ENCODE results near the gene HLA-DMB. TPM values are rescaled to one million over a fixed set of nuclear protein-coding genes. Genes with fewer than 3 reads are reported as not detected.
"Not testable (repeated sequence)": the region's sequence is repeated elsewhere in the genome, so short reads cannot be mapped to it uniquely, and the experiment has no call there.

The HLA-DMB gene
- total and polyA plus RNA-seq, 3 experiments from 2014 or later, result 4.3 to 25.6 (median 5.3) TPM

GRCh38 chr6:32942555-32943123, 1.8 kb upstream of the HLA-DMB start:
- Mint-ChIP-seq H3K27ac (peak overlapping the region in 7 of 8 donors; percentile 32 to 98 (median 69)), H3K4me3 (peak overlapping the region in 3 of 7 donors; percentile 32 to 95 (median 59)), H3K36me3 (peaks cover 0 to 10% (median 0%) of the 10 kb centered on the region in 3 donors), H3K4me1 (peaks cover 59 to 80% (median 79%) of the 10 kb centered on the region in 3 donors)
- POLR2A ChIA-PET, result interaction anchor here (0.7 to 7.4 kb wide), 6 partner anchors 8 to 99 kb away, joined by 3 to 107 read pairs (median 6); partner anchors contain the start of genes BRD2, HLA-DMA, PSMB8 and PSMB9
- not testable (repeated sequence) for DNase-seq; H3K27ac ChIP-seq (ENCODE audit: low read depth, low read length); H3K9me3 ChIP-seq (ENCODE audit: low read length); H3K27me3 Mint-ChIP-seq; H3K36me3 ChIP-seq (ENCODE audit: insufficient read depth, low read length); H3K27me3 ChIP-seq (ENCODE audit: insufficient read depth, low read length, poor library complexity, severe bottlenecking); H3K4me3 ChIP-seq (ENCODE audit: low read length); H3K9me3 Mint-ChIP-seq
- CTCF ChIA-PET, result interaction anchor here (1.6 to 7.5 kb wide), 8 partner anchors 9 to 104 kb away, joined by 5 to 90 read pairs (median 17); partner anchors contain the start of genes BRD2, HLA-DMA and TAP2
- H3K4me1 ChIP-seq (ENCODE audit: insufficient read depth, low read length), result peaks cover 59% of the 10 kb centered on the region

- peaks cover 57 to 72% (median 66%) of the 10 kb centered on the region in 3 donors for H3K4me1 Mint-ChIP-seq
- Histone ChIP-seq H3K36me3 (ENCODE audit: insufficient read depth, low read length) (no peaks in the 10 kb centered on the region), H3K4me1 (ENCODE audit: insufficient read depth, low read length) (peaks cover 59% of the 10 kb centered on the region), H3K27me3 (ENCODE audit: insufficient read depth, low read length, poor library complexity, severe bottlenecking) (no peaks in the 10 kb centered on the region), H3K9me3 (ENCODE audit: low read length) (no peaks in the 10 kb centered on the region), H3K27ac (ENCODE audit: low read depth, low read length) (peak overlapping the region; percentile 73), H3K4me3 (ENCODE audit: low read length) (peak overlapping the region; percentile 73)
- H3K36me3 Mint-ChIP-seq, result peaks cover 4 to 20% (median 4%) of the 10 kb centered on the region in 3 donors
- peak overlapping the region; percentile 88 to 97 (median 95) for H3K4me3 Mint-ChIP-seq
- ChIA-PET POLR2A (interaction anchor here (0.6 to 7.4 kb wide), 10 partner anchors 9 to 104 kb away, joined by 3 to 107 read pairs (median 4); partner anchors contain the start of genes BRD2 and HLA-DMA), CTCF (interaction anchor here (0.8 to 7.5 kb wide), 15 partner anchors 8 to 103 kb away, joined by 3 to 90 read pairs (median 5); partner anchors contain the start of genes BRD2, HLA-DMA and TAP2)
- peak; percentile 39 to 71 (median 56) for DNase-seq
- no peaks in the 10 kb centered on the region for H3K9me3 Mint-ChIP-seq
- H3K27me3 Mint-ChIP-seq, result peaks cover 0 to 1% of the 10 kb centered on the region in 2 donors
- H3K27ac Mint-ChIP-seq, result peak overlapping the region; percentile 94 to 99 (median 98)
Measured at GRCh38 chr6:32941214-32941768, 463 bp upstream of the HLA-DMB start.

GRCh38 chr6:32938494-32938893, 2.3 kb downstream of the HLA-DMB start:
- peaks cover 7 to 27% (median 9%) of the 10 kb centered on the region in 3 donors for H3K36me3 Mint-ChIP-seq
- H3K27ac ChIP-seq (ENCODE audit: low read depth, low read length), result no peak overlapping the region

GRCh38 chr6:32937230-32937633, 3.6 kb downstream of the HLA-DMB start:
- Mint-ChIP-seq H3K36me3 (peaks cover 7 to 27% (median 9%) of the 10 kb centered on the region in 3 donors), H3K4me3 (no peak overlapping the region), H3K27ac (peak overlapping the region in 1 of 8 donors; percentile 13), H3K27me3 (peaks cover 0 to 1% of the 10 kb centered on the region in 2 donors), H3K4me1 (peaks cover 31 to 41% (median 36%) of the 10 kb centered on the region in 3 donors), H3K9me3 (no peaks in the 10 kb centered on the region)
- Histone ChIP-seq H3K4me1 (ENCODE audit: insufficient read depth, low read length) (peaks cover 23% of the 10 kb centered on the region), H3K9me3 (ENCODE audit: low read length) (no peaks in the 10 kb centered on the region), H3K36me3 (ENCODE audit: insufficient read depth, low read length) (no peaks in the 10 kb centered on the region), H3K27ac (ENCODE audit: low read depth, low read length) (no peak overlapping the region), H3K27me3 (ENCODE audit: insufficient read depth, low read length, poor library complexity, severe bottlenecking) (no peaks in the 10 kb centered on the region), H3K4me3 (ENCODE audit: low read length) (no peak overlapping the region)
- ChIA-PET CTCF (interaction anchor here (0.9 to 7.1 kb wide), 3 partner anchors 16 to 50 kb away, joined by 3 to 162 read pairs (median 4); partner anchors contain the start of gene HLA-DMA), POLR2A (no interaction called here)
- DNase-seq, result no peak

More at GRCh38 chr6:32938494-32938893, 2.3 kb downstream of the HLA-DMB start:
- H3K9me3 Mint-ChIP-seq, result no peaks in the 10 kb centered on the region
- peaks cover 41 to 52% (median 47%) of the 10 kb centered on the region in 3 donors for H3K4me1 Mint-ChIP-seq
- Histone ChIP-seq H3K27me3 (ENCODE audit: insufficient read depth, low read length, poor library complexity, severe bottlenecking) (no peaks in the 10 kb centered on the region), H3K4me3 (ENCODE audit: low read length) (no peak overlapping the region), H3K9me3 (ENCODE audit: low read length) (no peaks in the 10 kb centered on the region), H3K4me1 (ENCODE audit: insufficient read depth, low read length) (peaks cover 36% of the 10 kb centered on the region), H3K36me3 (ENCODE audit: insufficient read depth, low read length) (no peaks in the 10 kb centered on the region)
- DNase-seq, result no peak
- H3K27me3 Mint-ChIP-seq, result peaks cover 0 to 1% of the 10 kb centered on the region in 2 donors
- H3K27ac Mint-ChIP-seq, result no peak overlapping the region
- peak overlapping the region in 1 of 7 donors; percentile 44 for H3K4me3 Mint-ChIP-seq
- CTCF ChIA-PET, result interaction anchor here (0.9 to 7.5 kb wide), 4 partner anchors 16 to 49 kb away, joined by 3 to 162 read pairs (median 48); partner anchors contain the start of gene HLA-DMA
- POLR2A ChIA-PET, result interaction anchor here (7.4 kb wide), 1 partner anchor 32 kb away, joined by 107 read pairs; the partner anchor contains the start of gene BRD2

- Histone ChIP-seq H3K27me3 (ENCODE audit: insufficient read depth, low read length, poor library complexity, severe bottlenecking) (no peaks in the 10 kb centered on the region), H3K36me3 (ENCODE audit: insufficient read depth, low read length) (no peaks in the 10 kb centered on the region), H3K4me1 (ENCODE audit: insufficient read depth, low read length) (peaks cover 16% of the 10 kb centered on the region), H3K9me3 (ENCODE audit: low read length) (no peaks in the 10 kb centered on the region), H3K27ac (ENCODE audit: low read depth, low read length) (no peak overlapping the region), H3K4me3 (ENCODE audit: low read length) (no peak overlapping the region)
- Mint-ChIP-seq H3K27ac (peak overlapping the region in 4 of 8 donors; percentile 30 to 70 (median 50)), H3K27me3 (peaks cover 0 to 1% of the 10 kb centered on the region in 2 donors), H3K4me1 (peaks cover 24 to 33% (median 29%) of the 10 kb centered on the region in 3 donors), H3K4me3 (no peak overlapping the region), H3K9me3 (no peaks in the 10 kb centered on the region), H3K36me3 (peaks cover 7 to 27% (median 9%) of the 10 kb centered on the region in 3 donors)
- ChIA-PET CTCF (interaction anchor here (0.9 to 7.1 kb wide), 7 partner anchors 12 to 51 kb away, joined by 3 to 162 read pairs (median 4); partner anchors contain the start of gene HLA-DMA), POLR2A (interaction anchor here (0.6 to 1.3 kb wide), 2 partner anchors 17 to 51 kb away, joined by 3 to 4 read pairs; partner anchors contain the start of gene HLA-DMA)
- no peak for DNase-seq
Measured at GRCh38 chr6:32936239-32937152, 4.3 kb downstream of the HLA-DMB start.

GRCh38 chr6:32935551-32936238, 5.1 kb downstream of the HLA-DMB start:
- Histone ChIP-seq H3K4me1 (ENCODE audit: insufficient read depth, low read length) (peaks cover 10% of the 10 kb centered on the region), H3K9me3 (ENCODE audit: low read length) (no peaks in the 10 kb centered on the region), H3K27ac (ENCODE audit: low read depth, low read length) (no peak overlapping the region), H3K4me3 (ENCODE audit: low read length) (no peak overlapping the region), H3K36me3 (ENCODE audit: insufficient read depth, low read length) (no peaks in the 10 kb centered on the region), H3K27me3 (ENCODE audit: insufficient read depth, low read length, poor library complexity, severe bottlenecking) (no peaks in the 10 kb centered on the region)
- Mint-ChIP-seq H3K9me3 (no peaks in the 10 kb centered on the region), H3K27ac (peak overlapping the region in 5 of 8 donors; percentile 7 to 70 (median 13)), H3K27me3 (peaks cover 0 to 1% of the 10 kb centered on the region in 2 donors), H3K4me1 (peaks cover 16 to 25% (median 21%) of the 10 kb centered on the region in 3 donors), H3K4me3 (peak overlapping the region in 1 of 7 donors; percentile 3), H3K36me3 (peaks cover 7 to 25% (median 9%) of the 10 kb centered on the region in 3 donors)
- ChIA-PET CTCF (interaction anchor here (0.9 to 7.1 kb wide), 5 partner anchors 13 to 51 kb away, joined by 3 to 162 read pairs (median 4); partner anchors contain the start of gene HLA-DMA), POLR2A (interaction anchor here (0.6 to 1.3 kb wide), 2 partner anchors 18 to 52 kb away, joined by 3 to 4 read pairs; partner anchors contain the start of gene HLA-DMA)
- DNase-seq, result no peak
